GM03348 (cell line): Measurements from ENCODE around the gene ADCY6.

Experiments
- DNase-seq: peaks from one replicate; pipeline ENCODE4 v3.0.0; 2012; ENCODE audit warnings: low spot score

Gene ADCY6

DNA sequence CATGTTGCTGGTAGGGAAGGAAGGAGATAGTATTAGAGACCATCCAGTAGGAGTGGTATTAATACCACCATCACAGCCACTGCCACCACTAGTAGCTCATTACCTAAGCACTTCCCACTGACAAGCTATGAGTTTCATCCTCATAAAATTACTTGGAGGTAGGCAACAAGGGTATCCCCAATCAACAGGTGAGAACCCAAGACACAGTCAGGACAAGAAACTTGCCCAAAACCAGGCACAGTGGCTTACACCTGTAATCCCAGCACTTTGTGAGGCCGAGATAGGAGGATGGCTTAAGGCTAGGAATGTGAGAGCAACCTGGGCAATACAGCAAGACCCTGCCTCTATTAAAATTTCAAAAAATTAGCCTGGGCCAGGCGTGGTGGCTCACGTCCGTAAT, 5.5 kb downstream of the ADCY6 start:
- DNase-seq = no peak

- no peak for DNase-seq
These were observed 6.2 kb downstream of the ADCY6 start for GRCh38 chr12:48782457-48783395.

DNA sequence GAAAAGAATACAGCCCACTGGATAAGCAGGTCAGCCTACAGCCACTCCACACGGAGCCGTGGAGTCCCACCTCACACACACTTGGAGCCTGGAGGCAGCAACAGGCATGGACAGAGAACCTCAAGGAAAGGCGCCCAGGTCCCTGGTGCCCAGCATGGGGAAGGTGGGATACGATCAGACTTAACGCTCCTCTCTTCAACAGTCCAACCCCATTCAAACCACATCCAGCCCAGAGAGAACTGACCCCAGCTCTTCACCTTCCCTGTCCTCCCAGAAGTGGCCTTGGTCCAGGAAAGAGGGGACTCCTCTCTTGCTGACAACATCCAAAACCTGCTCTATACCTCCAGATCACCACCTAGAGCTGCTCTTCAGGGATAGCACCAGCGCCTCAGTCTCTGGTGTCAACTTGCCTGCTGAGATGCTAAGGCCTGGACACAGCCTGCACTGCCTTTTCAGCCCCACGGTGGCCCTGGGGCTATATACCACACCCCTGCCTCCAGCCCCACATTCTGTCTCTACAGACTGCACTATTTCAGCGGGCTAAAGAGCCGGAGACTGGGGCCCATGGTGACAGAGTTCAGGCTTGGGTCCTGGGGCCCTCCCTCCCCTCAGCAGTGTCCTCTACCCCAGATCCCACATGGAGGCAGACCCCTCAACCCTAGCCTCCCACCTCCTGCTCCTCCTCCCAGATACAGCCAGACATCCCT, 7.0 kb downstream of the ADCY6 start:
- DNase-seq = no peak

- no peak for DNase-seq
These were observed 8.4 kb downstream of the ADCY6 start for GRCh38 chr12:48780381-48781025.

DNA sequence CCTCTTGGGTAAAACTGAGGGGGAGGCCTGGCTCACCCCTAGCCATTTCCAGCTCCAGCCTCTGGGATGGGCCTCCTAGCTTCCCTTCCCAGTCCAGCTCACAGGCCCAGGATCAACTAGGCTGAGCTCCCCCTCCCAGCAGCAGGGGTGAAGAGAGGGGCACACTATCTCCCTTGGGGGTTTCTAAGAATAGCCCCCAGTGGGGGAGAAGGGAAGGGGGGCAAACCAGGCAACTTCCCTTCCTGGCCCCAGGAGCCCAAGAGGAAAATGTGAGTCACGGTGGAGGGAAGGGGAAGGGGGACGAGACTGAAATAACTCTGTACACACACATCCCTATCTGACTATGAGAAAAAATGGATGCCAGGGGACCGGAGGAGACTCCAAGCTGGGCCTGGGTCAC, 9.0 kb downstream of the ADCY6 start:
- DNase-seq = no peak

DNA sequence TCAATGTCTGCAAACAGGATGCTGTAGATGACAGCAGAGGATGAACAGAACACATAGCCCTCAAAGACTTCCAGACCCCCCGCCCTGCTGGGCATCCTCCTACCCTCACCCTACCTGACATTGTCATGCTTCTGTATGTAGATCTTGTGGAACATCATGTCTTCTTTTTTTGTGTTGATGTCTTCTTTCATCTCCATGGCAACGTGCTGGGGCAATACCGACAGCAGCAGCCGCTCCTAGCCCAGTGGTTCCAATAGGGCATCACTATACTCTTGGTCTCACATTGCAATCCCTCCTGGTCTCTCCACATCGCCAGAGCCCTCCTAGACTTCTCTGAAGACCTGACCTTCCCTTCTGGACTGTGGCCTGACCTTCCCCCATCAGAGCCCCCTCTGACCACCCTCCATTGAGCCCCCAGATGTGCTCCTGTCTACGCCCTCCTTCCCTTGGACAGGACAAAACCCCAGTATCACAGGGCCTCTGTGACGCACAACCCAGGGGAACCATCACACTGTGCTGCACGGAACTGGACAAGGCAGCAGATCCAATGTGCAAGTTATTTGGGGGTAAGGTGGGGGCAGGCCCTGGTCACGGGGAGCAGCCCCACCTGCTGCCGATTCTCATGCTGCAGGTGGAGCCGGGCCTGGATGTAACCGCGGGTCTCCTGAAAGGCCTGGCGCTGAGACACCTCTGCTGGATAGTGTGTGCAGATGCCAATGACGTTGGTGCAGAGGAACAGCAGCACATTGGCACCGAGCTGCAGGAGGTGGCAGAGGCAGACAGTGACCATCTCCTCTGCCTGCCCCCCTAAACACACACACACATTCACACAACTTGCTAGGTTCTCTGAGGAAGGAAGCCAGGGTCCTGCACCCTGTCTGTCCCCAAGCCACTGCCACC, 11.1 kb downstream of the ADCY6 start:
- no peak for DNase-seq

DNA sequence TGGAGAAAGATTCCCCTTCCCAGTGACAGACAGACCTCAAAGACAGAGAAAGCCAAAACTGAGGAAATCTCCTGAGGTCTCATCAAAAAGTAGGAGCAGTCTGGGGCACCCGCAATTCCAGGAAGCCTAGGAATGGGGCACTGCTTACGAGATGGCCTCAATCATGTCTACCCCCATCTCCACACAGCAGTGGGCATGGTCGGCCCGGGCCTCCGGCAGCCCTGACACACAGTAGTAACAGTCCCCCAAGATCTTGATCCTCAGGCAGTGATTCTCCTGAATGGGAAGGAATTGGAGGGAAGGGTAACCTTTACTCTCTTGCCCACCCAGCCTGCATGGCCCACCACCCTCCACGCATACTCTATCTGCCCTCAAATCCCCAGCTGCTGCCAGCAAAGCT, 11.9 kb downstream of the ADCY6 start:
- no peak for DNase-seq

DNA sequence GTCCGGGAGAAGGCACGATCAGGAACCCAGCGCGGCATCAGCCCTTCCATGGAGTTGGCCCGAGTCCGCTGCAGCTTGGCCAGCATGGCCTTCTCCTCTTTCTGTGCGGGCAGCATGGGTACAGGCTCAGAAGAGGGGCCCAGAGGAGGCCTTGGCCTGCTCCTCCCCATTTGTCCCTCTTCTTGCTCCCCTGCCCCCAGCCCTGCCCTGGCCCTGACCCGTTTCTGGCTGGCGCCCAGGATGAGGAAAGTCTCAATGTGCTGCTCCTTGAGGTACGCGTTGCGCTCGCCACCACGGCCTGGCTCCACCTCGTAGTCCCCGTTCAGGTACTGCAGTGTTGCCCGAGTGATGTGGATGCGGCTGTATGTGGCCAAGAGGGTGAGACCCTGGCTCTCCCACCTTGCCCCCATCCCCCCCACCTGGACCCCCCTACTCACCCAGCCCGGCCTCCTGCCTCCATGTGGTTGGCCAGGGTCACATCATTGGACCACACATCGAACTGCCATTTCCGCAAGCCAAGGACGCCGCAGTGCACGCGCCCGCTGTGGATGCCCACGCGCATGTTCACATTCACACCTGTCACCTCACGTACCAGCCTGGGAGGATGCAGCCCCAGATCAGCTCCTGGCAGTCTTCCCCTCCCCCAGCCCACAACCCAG, 12.8 kb downstream of the ADCY6 start:
- no peak for DNase-seq

DNA sequence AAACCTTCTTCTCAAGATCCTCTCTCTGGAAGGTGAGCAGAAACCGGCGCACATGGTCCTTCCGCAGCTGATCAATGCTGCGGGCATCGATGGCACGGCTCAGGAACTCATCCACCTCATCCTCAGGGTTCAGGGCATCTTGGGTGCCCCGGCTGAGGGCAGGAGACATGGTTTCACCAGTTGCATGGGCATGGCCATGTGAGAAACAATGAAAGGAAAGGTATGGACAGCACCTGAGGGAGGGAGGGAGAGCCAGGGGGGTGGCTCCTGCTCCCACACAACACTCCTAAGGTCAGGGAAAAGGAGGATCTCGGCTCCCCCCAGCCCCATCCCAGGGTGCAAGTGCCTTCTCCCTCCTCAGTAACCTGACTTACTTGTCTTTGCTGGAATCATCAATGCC, 13.6 kb downstream of the ADCY6 start:
- no peak for DNase-seq

DNA sequence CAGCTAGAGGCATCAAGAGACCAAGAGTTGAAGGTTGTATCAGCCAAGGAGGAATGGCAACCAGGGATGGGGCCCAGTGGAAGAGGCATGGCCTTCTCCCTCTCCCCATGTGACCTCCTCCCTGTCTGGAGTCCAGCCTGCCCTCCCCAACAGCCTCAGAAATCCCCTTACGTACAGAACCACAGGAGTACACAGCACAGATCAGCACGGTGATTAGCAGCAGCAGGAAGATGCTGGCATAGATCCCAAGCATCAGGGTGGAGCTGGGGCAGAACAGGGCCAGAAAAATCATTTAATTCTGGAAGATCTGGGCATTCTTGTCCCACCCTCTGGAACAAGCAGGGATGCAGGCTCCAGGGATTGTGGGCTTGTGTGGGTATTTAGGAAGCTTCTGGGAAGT, 14.4 kb downstream of the ADCY6 start:
- no peak for DNase-seq

GRCh38 chr12:48773686-48774085, 15.2 kb downstream of the ADCY6 start:
- no peak for DNase-seq

DNA sequence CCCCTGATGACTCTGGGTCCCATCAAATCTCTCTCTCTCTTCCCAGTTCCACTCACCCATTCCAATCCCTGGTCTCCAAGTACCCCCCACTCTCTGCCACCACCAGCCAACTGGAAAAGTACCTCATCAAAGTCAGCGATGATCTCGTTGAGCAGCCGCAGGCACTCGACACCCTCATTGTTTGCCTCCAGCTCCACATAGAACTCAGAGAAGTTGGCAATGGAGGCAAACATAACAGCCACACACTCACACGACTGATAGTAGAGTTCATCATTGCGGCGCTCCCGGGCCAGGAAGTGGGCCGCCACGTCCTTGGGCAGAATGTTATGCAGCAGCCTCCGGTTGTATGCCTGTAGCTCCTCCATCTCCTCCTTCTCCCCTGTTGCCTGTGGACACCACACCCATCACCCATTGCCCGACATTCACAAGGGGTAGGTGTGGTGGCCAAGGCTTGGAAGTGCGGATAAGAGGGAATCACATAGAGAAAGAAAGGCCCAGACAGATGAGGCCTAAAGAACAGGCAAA, 17.2 kb downstream of the ADCY6 start:
- no peak for DNase-seq

GRCh38 chr12:48770756-48771155, 18.1 kb downstream of the ADCY6 start:
- no peak for DNase-seq

DNA sequence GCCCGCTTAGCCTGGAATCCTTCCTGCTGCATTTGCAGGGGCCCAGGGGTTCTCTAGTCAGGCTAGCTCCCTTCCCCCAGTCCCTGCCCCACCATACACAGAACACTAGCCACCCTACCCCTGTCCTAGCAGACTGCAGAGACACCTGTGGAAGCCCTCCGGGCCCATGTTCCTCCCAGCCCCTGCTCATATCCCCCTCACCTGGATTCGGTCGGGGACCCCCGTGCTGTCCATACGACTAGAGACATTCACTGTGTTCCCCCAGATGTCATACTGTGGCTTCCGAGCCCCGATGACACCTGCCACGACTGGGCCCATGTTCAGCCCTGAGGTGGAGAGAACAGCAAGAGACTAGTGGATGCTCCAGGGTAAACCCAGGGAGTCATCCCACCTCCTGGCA, 20.2 kb downstream of the ADCY6 start:
- no peak for DNase-seq

GRCh38 chr12:48768147-48768546, 20.7 kb downstream of the ADCY6 start:
- DNase-seq = no peak

DNA sequence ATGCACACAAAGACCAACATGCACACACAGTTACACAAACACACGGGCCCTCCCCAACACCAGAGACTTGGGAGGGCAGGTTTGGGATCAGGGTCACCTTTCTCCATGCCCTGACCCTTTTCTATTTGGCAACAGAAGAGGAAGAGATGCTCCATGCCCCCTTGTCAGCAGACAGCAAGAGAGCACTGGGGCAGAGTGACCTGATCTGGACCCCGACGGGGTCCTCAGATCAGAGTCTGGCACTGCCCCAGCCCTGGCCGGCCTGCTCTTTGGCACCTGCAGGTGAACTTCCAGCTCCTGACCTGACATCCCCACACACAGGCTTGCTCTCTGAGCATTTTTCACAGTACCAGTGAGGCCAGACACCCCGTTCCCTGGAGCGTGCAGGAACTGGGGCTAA, 21.4 kb downstream of the ADCY6 start:
- DNase-seq = no peak

DNA sequence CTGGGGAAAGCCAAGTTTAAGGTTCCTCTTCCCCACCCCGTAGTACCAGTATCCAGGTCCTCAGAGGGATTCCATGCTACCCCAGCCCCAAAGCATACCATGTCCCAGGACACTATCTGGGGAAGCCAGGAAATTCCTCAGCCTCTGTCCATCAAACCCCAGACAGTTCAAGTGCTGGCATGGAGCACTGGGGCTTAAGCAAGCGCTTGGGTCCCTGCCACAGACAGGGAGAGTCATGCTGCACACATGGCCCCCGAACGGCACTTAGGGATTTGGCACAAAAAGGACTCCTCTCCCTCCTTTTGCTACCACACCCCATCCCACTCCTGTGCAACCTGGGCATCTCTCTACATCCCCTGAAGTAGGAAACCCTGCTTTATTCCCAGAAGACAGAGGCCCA, 21.8 kb downstream of the ADCY6 start:
- peak; percentile 65 for DNase-seq

- no peak for DNase-seq
These were observed 23.1 kb downstream of the ADCY6 start for GRCh38 chr12:48765753-48766162.

DNA sequence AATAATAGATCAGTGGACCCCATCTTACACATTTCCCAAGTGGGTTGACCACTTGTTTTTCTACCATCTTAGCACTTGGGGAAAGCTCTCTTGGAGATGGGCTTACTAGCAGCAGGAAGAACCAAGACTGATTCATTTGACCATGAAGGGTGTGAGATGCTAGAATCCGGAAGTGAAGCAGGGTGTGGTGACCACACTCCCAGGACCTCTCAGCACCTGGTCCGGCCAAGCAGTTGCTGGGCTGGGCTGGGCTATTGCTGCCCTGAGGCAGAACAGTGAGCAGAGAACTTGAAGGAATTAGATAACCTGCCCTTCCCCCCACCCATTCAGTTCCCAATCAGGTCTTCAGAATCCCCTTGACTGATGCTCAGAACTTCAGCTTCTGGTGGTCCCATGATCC, 24.4 kb downstream of the ADCY6 start:
- DNase-seq = no peak

GRCh38 chr12:48758737-48759136, 30.2 kb downstream of the ADCY6 start:
- no peak for DNase-seq

GRCh38 chr12:48758186-48758585, 30.7 kb downstream of the ADCY6 start:
- no peak for DNase-seq
